ENCODE measurements around the gene ACTL7A. TPM values are rescaled to one million over a fixed set of nuclear protein-coding genes. Genes with fewer than 3 reads are reported as not detected.

The ACTL7A gene
- total RNA-seq, 1 donor from 2014 or later, result not detected

DNA sequence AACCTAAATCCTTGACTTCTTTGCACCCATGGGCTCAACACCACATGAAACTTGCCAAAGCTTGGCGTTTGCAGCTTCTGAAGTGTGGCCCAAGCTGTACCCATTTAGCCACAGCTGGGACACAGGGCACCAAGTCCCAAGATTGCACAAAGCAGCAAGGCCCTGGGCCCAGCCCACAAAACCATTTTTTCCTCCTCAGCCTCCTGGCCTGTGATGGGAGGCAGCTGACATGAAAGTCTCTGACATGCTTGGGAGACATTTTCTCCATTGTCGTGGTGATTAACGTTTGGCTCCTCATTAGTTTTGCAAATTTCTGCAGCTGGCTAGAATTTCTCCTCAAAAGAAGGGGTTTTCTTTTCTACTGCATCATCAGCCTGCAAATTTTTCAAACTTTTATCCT lies 38.2 kb upstream of the ACTL7A start:
- CTCF ChIA-PET, result no interaction called here

DNA sequence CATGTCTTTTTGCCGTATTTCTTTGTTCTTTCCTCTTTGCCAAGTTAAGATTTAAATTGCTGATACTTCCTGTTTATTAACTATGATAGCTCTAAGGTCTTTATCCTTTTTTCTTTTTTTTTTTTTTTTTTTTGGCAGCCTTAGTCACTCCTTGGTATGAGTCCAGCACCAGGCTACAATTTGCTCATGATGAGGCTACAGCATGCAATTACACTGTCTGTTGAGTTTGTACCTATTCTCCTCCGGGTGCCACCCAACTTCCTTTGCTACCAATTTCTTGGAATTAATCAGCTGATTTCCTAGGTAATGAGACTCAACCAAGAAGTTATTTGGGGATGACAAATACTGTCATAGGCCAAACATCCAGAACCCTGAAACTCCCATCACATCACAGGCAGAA lies 31.8 kb upstream of the ACTL7A start:
- ChIA-PET CTCF (no interaction called here), POLR2A (interaction anchor here (0.6 kb wide), 1 partner anchor 1090 kb away, joined by 4 read pairs; no protein-coding TSS in a partner anchor)
- no peak overlapping the region for H3K27ac Mint-ChIP-seq
- DNase-seq (no peak), ATAC-seq (ENCODE audit: low read depth) (no peak)
- H3K4me3 Mint-ChIP-seq, result no peak overlapping the region
- no peaks in the 10 kb centered on the region for H3K36me3 Mint-ChIP-seq (ENCODE audit: low read depth)
- intact Hi-C loops (cut with micrococcal nuclease), result no loop called here
- H3K27me3 Mint-ChIP-seq, result no peaks in the 10 kb centered on the region
- TF ChIP-seq, protein P1, sequence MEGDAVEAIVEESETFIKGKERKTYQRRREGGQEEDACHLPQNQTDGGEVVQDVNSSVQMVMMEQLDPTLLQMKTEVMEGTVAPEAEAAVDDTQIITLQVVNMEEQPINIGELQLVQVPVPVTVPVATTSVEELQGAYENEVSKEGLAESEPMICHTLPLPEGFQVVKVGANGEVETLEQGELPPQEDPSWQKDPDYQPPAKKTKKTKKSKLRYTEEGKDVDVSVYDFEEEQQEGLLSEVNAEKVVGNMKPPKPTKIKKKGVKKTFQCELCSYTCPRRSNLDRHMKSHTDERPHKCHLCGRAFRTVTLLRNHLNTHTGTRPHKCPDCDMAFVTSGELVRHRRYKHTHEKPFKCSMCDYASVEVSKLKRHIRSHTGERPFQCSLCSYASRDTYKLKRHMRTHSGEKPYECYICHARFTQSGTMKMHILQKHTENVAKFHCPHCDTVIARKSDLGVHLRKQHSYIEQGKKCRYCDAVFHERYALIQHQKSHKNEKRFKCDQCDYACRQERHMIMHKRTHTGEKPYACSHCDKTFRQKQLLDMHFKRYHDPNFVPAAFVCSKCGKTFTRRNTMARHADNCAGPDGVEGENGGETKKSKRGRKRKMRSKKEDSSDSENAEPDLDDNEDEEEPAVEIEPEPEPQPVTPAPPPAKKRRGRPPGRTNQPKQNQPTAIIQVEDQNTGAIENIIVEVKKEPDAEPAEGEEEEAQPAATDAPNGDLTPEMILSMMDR (IDR thresholded peaks at IDR 0.05), result no peak
- peaks cover 10% of the 10 kb centered on the region for H3K4me1 Mint-ChIP-seq
- no peaks in the 10 kb centered on the region for H3K9me3 Mint-ChIP-seq

More for the DNA sequence above, 38.2 kb upstream of the ACTL7A start:
- Mint-ChIP-seq H3K4me3 (no peak overlapping the region), H3K36me3 (ENCODE audit: low read depth) (peaks cover 6% of the 10 kb centered on the region), H3K9me3 (peaks cover 24% of the 10 kb centered on the region), H3K4me1 (peaks cover 16% of the 10 kb centered on the region), H3K27me3 (no peaks in the 10 kb centered on the region), H3K27ac (no peak overlapping the region)
- DNase-seq (no peak), ATAC-seq (ENCODE audit: low read depth) (no peak)
- TF ChIP-seq, protein P1 (IDR thresholded peaks at IDR 0.05), result no peak
- intact Hi-C loops (cut with micrococcal nuclease), result no loop called here
- POLR2A ChIA-PET, result no interaction called here

DNA sequence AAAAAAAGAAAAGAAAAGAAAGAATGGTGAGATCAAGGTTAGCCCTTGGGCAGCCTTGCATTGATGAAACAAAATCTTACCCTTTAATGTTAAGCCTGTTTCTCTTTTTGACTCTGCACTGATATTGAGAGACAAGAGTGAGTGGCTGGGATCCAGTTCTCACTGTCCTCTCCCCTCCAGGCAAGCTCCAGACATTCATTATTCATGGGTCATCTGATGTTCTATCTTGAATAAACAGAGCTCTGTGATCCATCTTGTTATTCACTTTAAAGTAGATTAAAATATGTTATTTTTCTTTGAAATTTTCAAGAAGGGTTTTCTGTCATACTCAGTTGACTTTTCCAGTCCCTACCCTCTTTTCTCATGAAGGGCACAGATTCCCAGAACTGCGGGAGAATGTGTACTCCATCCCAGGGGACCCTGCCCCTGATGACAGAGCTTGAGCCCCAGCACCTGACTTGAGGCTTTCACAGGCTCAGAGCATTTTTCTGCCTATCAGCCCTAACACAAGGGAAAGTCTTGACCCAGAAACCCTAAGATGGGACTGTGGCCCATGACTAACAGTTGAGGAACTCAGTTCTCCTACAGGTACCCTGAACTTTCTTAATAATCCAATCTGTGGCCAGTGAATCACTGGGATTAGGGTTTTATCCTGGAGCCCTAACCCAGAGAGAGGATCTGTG lies 30.4 kb upstream of the ACTL7A start:
- Mint-ChIP-seq H3K27me3 (no peaks in the 10 kb centered on the region), H3K4me1 (peaks cover 20% of the 10 kb centered on the region), H3K36me3 (ENCODE audit: low read depth) (no peaks in the 10 kb centered on the region), H3K4me3 (no peak overlapping the region), H3K9me3 (no peaks in the 10 kb centered on the region), H3K27ac (no peak overlapping the region)
- ATAC-seq (ENCODE audit: low read depth), result no peak
- TF ChIP-seq, protein P1 (IDR thresholded peaks at IDR 0.05), result no peak
- no peak for DNase-seq
- POLR2A ChIA-PET, result no interaction called here
- CTCF ChIA-PET, result no interaction called here
- intact Hi-C loops (cut with micrococcal nuclease), result no loop called here

DNA sequence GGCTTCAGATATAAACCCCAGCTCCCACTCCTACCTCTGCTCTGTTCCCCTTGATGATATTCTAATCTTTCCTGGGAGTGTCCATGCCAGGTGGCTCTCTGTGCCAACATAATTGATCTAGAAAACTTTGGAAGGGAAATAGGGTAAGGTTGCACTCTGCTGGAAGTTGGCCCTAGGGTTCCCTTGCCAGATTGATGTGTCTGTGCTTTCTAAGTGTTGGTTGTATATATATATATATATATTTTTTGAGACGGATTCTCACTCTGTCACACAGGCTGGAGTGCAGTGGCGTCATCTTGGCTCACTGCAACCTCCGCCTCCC lies 29.9 kb upstream of the ACTL7A start:
- Mint-ChIP-seq H3K4me1 (peaks cover 20% of the 10 kb centered on the region), H3K4me3 (no peak overlapping the region), H3K27ac (no peak overlapping the region), H3K27me3 (no peaks in the 10 kb centered on the region), H3K36me3 (ENCODE audit: low read depth) (no peaks in the 10 kb centered on the region), H3K9me3 (no peaks in the 10 kb centered on the region)
- ATAC-seq (ENCODE audit: low read depth) (no peak), DNase-seq (no peak)
- TF ChIP-seq, protein P1 (IDR thresholded peaks at IDR 0.05), result no peak
- CTCF ChIA-PET, result no interaction called here
- intact Hi-C loops (cut with micrococcal nuclease), result no loop called here
- POLR2A ChIA-PET, result no interaction called here

DNA sequence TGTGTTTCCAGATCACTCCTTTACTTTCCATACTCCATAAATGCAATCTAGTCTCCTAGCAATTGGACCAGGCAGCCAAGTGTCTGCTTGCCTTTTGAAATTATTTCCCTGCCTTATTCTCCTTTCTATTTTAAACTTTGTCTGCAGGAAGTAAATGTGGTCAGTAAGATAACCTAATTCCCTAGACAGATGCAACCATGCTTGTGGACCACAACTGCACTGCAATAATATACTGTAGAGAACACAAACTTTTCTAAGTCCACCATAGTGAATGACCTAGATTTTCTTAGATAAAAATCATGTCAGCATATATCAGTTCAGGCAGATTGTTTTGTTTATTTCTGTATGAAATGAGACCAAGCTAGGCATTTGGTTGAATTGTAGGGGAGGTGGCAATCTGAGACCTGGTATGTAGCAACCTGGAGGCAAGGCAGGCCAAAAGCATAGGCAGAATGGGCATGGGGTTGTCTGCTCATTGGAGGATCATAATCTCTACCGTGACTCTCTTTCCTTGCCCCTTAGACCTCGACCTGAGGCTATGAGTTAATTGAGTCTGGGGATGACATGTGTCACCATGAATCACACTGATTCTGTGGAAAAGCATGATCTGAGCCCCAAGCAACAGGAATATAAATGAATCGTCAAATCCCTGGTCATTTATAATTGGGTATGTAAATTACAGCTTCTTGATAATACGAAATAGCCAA lies 27.0 kb upstream of the ACTL7A start:
- TF ChIP-seq, protein P1 (IDR thresholded peaks at IDR 0.05), result no peak
- intact Hi-C loops (cut with micrococcal nuclease), result no loop called here
- ChIA-PET POLR2A (no interaction called here), CTCF (no interaction called here)
- H3K4me3 Mint-ChIP-seq, result peak overlapping the region; percentile 2
- no peaks in the 10 kb centered on the region for H3K36me3 Mint-ChIP-seq (ENCODE audit: low read depth)
- DNase-seq (no peak), ATAC-seq (ENCODE audit: low read depth) (peak; percentile 28)
- H3K4me1 Mint-ChIP-seq, result peaks cover 20% of the 10 kb centered on the region
- no peak overlapping the region for H3K27ac Mint-ChIP-seq
- no peaks in the 10 kb centered on the region for H3K27me3 Mint-ChIP-seq
- no peaks in the 10 kb centered on the region for H3K9me3 Mint-ChIP-seq

Data from activated B cell treated with CpG ODN at 0.5 μM for 24 hours (primary cell).